Hepatic stellate cell (primary cell): ENCODE measurements around the gene ZNF705A.
"Not testable (repeated sequence)": the region's sequence is repeated elsewhere in the genome, so short reads cannot be mapped to it uniquely, and the experiment has no call there.

Experiments used
- DNase-seq: peaks from one replicate; pipeline ENCODE4 v3.0.0; 2011; ENCODE audit warnings: low spot score

ZNF705A gene

DNA sequence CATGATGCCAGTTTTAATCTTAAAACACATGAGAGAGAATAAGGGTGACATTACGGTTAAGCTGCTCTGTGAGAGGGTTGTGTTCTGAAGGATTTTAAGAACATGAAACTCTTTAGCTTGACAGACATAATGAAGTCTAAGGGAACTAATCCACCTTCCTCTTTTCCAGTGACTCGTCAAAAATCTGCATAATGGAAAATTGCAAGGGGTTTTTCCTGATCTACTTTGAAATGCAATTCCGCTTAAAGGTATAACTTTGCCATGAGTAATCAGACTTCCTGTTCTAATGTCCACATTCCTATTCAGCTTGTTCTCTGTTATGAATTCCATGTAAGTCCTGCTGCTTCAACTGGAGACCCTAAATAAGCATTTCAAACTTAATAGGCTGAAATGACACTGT is at the start of gene ZNF705A:
TSS of gene ZNF705A (plus strand) at position 171 of the 400 bp plus-strand sequence. CDS start 15,611 bp downstream, outside the sequence.
- no peak for DNase-seq

DNA sequence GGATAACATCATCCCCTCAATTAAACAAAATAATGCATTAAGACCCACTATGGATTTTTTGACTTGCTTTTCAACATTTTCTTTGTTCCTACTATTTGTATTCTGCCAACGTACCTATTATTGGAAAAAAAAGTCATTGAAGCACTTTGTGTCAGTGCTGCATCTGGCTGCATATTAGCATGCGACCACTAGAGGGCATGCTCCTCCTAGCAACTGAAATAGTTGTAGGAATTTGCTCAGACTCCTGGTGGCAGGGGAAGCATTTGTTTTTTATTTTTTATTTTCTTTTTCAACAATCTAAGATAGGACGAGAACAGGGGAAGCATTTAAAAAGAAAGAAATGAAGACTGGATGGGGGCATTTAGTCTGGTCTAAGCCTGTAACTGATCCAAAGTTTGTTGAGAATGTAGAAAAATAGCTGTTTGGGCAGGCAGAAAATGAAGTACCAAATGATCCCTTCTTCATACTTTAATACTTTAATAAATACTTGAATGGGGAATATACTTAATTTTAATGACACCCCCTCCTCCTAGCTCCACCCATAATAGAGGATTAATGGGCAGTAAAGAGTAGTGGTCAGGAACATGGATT is 47.9 kb upstream of the ZNF705A start:
- peak; percentile 50 for DNase-seq

DNA sequence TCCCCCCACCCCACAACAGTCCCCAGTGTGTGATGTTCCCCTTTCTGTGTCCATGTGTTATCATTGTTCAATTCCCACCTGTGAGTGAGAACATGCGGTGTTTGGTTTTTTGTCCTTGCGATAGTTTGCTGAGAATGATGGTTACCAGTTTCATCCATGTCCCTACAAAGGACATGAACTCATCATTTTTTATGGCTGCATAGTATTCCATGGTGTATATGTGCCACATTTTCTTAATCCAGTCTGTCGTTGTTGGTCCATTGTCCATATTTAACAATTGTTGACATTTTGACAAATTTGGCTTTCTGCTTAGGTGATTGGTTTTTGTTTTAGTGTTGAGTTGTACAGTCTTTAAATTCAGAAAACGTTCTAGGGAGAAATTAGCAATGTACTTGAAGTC is 43.7 kb upstream of the ZNF705A start:
- DNase-seq = not testable (repeated sequence)

DNA sequence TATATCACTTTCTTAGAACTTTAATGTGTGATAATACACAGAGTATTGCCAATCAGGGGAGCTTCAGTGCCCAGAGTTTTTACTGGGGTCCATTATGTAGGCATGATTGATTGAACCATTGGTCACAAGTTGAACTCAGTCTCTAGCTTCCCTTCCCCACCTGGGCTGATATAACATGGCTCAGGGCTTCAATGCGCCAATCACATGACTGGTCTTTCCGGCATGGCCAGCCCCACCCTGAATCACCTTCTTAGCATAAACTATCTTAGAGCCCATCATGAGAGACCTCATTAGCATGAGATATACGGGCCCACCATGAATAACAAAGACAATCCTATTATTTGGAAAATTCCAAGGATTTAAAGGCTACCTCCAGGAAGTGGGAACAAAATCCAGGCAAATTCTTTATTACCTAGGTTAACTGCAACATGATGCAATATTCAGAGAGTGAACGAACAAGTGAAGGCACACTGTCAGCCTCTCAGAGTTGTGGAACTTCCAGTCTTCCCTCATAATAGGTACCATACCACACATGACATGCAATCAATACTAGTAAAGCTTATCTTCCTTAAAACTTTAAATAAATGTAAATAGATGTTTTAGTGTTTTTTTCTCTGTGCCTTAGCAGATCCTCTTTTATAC is 36.6 kb upstream of the ZNF705A start:
- no peak for DNase-seq

- no peak for DNase-seq
Measured at GRCh38 chr12:8123124-8123912, 33.5 kb upstream of the ZNF705A start, which contains the start of gene CLEC4A. Gene CLEC4A, plus strand, starts transcription at chr12:8123617. Its CDS starts 262 bp downstream, at chr12:8123879.

- no peak for DNase-seq
Measured at GRCh38 chr12:8127138-8127537, 29.7 kb upstream of the ZNF705A start.

DNA sequence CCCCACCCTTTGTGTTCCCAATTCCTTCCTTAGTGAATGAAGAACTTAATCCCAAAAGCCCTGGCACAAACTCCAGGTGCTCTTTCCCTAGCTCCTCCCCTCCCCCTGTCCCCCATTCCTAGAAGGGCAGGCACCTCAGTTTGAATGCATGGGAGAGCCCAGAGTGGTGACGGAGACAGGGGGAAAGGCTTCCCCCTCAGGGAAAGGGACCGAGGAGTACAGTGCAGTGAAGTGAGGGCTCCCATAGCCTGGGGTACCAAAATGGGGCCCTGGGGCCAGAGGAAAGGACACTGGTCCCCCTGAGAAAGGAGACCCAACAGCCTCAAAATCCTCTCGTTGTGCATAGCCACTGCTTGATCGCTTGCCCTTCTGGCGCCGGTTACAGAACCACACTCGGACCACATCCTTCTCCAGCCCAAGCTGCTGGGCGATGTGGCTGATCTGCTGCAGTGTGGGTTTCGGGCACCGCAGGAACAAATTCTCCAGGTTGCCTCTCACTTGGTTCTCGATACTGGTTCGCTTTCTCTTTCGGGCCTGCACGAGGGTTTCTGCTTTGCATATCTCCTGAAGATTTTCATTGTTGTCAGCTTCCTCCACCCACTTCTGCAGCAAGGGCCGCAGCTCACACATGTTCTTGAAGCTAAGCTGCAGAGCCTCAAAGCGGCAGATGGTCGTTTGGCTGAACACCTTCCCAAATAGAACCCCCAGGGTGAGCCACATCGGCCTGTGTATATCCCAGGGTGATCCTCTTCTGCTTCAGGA is 23.0 kb upstream of the ZNF705A start:
- not testable (repeated sequence) for DNase-seq

DNA sequence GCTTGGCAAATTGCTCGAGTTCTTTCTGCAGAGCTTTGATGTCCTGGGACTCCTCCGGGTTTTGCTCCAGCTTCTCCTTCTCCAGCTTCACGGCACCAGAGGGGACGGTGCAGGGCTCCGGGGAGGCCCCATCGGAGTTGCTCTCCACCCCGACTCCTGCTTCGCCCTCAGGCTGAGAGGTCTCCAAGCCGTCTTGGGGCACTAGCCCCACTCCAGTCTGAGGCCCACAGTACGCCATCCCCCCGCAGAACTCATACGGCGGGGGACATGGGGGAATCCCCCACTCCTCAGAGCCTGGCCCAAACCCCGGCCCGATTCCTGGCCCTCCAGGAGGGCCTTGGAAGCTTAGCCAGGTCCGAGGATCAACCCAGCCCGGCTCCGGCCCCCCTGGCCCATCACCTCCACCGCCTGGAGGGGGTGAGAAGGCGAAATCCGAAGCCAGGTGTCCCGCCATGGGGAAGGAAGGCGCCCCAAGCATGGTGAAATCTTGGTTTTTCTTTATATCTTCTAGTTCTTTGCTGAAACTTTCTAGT is 22.4 kb upstream of the ZNF705A start:
- not testable (repeated sequence) for DNase-seq

DNA sequence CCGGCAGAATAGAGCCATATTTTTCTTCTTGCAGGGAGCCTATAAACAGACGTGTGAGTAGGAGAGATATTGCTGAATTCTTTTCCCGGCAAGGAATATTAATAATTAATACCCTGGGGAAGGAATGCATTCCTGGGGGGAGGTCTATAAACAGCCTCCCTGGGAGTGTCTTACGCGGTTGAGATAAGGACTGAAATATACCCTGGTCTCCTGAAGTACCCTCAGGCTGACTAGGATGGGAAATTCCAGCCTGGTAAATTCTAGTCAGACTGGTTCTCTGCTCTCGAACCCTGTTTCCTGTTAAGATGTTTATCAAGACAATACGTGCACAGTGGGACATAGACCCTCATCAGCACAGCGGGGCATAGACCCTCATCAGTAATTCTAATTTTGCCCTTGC is 15.2 kb upstream of the ZNF705A start:
- DNase-seq = not testable (repeated sequence)

DNA sequence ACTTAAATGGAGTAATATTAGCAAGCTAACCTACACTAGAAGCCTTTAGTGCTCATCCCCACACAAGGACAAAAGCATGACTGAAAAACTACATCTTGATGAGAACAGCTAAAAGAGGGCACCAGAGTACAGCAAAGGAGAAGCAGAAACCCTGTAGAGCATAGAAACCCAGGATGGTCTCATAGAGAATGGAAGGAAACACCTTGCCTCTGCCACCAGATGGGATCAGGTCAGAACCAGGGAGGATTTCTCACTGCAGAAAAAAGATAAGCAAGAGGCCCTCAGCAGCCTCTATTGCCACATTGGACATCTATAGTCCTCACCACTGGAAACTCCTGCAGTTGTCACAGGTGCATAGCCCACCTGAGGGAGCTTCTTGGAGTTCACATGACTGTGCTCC is 13.6 kb upstream of the ZNF705A start:
- no peak for DNase-seq

DNA sequence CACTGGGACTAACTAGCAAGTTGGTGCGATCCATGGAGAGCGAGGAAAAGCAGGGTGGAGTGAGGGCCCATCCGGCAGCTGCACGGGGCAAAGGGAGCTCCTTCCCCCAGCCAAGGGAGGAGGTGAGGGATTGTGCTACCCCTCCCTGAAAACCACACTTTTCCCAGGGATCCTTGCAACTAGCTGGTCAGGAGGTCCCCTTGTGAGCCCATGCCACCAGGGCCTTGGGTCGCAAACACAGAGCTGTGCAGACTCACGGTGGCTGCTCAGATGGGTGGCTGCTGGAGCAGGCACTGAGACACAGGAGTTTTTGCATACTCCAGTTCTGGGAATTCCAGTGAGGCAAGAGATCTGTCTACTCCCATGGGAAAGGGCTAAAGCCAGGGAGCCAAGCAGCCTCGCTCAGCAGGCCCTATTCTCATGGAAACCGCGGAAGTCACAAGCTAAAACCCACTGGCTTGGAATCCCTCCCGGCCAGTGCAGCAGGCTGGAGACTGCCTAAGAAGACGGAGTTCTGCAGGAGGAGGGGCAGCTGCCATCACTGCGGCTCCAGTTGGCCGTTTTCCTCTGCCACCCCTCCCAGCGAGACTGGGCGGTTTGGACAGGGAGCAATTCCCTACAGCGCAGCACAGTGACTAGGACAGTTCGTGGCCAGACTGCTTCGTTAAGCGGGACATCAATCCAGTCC is 10.9 kb upstream of the ZNF705A start:
- DNase-seq = peak; percentile 75

DNA sequence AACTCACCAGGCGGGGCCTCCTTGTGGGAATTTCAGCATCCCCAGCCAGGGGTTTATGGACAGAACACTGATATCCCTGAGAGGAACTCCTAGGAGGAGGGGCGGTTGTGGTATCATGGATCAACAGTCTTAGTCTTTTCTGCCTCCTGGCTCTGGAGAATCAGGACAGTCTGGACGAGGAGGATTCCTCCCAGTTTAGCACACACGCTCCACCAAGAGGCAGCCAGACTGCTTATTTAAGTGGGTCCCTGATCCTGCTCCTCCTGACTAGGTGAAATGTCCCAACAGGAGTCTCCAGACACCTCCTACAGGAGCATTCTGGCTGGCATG is 10.4 kb upstream of the ZNF705A start:
- DNase-seq = no peak

DNA sequence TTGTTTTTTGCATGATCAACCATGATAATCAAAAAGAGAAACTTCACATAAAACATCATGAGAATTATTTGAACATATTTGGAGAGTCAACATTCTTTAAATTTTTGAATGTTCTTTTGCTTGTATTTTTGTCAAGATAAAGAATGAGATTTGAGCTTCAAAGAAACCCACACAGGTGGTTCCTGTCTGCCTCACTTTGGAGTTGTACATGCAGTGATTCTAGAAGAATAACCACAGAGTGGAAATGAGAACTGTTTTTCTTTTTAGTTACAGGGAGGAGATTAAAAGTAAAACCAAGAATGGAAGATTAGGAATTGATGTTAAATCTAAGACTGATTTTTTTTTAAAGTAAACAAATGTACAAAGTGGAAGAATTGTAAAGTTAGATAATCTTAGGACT is 2.3 kb upstream of the ZNF705A start:
- DNase-seq = no peak

GRCh38 chr12:8156416-8156815 is 399 bp upstream of the ZNF705A start:
- no peak for DNase-seq

DNA sequence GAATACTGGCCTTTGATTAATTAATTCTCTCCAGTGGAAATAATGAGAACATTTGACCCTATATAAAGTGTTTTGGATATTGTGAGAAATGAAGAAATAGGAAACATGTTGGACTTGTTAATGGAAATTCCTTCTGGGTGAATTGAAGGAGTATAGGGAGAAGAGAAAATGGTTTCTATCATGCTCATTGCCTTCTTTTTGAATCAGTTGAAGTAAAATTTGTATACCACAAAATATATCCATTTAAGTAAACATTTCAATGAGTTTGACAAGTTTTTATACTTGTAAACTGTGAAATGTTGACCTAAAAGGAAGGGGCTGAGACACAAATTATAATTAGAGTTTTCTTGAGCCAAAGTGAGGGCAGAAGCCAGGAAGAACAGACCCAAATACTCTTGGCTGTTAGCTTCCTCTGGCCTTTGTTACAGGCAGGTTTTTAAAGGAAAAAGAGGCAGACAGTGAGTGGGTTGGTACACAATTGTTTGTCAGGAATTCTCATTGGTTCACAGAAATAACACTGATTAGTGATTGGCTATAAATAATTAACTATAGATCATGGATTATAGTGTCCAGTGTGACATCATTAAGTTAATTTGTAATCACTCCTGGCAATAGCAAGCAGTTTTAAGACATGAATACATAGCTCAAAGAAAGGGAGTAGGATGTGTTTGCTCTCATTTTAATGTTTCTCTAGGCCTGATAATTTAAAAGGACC is 826 bp downstream of the ZNF705A start:
- no peak for DNase-seq

- not testable (repeated sequence) for DNase-seq
Measured at GRCh38 chr12:8172911-8173310, 16.1 kb downstream of the ZNF705A start.

GRCh38 chr12:8179989-8180585 is 23.3 kb downstream of the ZNF705A start:
- peak; percentile 47 for DNase-seq

GRCh38 chr12:8181271-8181670 is 24.5 kb downstream of the ZNF705A start:
- not testable (repeated sequence) for DNase-seq

GRCh38 chr12:8182923-8183322 is 26.1 kb downstream of the ZNF705A start:
- DNase-seq = not testable (repeated sequence)

DNA sequence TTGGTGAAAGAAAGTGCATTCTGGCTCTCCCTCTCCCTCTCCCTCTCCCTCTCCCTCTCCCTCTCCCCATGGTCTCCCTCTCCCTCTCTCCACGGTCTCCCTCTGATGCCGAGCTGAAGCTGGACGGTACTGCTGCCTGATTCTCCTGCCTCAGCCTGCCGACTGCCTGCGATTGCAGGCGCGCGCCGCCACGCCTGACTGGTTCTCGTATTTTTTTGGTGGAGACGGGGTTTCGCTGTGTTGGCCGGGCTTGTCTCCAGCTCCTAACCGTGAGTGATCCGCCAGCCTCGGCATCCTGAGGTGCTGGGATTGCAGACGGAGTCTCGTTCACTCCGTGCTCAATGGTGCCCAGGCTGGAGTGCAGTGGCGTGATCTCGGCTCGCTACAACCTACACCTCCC is 26.5 kb downstream of the ZNF705A start:
- DNase-seq = not testable (repeated sequence)
